HG03135 (cell line): ENCODE data around the gene GRN.

Experiments used
- ATAC-seq: cut with Tn5 transposase; IDR thresholded peaks from one replicate; pipeline ENCODE4 v1.9.1; 2021; ENCODE audit warnings: mild to moderate bottlenecking, moderate library complexity; ENCODE audit not compliant: unreplicated experiment

The GRN gene

GRCh38 chr17:44344939-44345453 lies at the start of gene GRN:
Gene GRN (plus strand): TSS chr17:44345302. CDS start chr17:44349165, 3,863 bp downstream.
- peak; percentile 47 for ATAC-seq

GRCh38 chr17:44297975-44298374 lies 47.1 kb upstream of the GRN start:
- ATAC-seq = no peak

DNA sequence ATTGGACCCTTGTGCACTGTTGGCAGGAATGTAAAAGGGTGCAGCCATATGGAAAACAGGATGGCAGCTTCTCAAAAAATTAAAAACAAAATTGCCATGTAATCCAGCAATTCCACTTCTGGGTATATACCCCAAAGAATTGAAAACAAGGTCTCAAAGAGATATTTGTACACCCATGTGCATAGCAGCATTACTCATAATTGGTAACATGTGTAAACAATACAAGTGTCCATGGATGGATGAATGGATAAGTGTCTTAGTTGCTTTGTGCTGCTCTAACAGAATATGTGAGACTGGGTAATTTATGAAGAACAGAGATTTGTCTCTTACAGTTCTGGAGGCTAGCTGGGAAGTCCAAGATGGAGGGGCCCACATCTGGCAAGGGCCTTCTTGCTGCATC lies 40.5 kb upstream of the GRN start:
- ATAC-seq = no peak

DNA sequence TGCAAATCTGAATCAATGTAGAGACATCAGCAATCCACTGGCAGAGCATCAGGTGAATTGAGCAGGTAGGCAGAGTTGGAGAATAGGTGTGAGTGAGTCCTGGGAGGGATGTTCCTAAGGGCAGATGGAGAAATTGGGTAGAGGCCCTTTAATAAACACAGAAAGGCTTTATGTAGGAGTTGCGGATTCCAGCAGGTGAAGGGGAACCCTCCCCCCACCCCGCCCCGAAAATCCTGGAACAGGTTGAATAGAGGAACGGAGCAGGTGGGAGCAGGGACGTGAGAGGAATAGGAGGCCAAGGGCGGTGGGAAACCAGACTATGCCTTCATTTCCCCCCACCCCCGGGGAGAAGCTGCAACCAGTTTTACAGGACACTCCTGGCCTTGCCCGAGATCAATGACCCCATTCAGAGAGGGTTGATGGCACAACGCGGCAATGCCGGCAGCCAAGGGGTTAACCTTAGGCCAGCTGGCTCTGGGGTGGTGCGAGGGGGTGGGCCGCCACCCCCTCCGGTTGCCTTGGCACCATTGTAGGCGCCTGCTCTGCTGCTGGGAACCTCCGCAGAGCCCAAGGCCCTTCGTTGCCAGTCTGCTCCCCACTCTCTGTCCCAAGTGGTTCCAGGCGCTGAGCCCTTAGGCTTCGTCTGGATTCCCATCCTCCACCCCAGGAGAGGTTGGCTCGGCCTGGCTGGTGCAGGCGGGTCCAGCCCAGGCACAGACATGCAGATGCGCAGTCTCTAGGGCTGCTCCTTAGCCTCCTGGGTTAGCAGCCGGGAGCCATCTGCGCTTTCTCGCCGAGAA lies 37.5 kb upstream of the GRN start:
- ATAC-seq = no peak

GRCh38 chr17:44308320-44308818 lies 36.7 kb upstream of the GRN start, which contains the start of gene RUNDC3A:
Gene RUNDC3A (plus strand): TSS chr17:44308601. CDS start chr17:44308833, 232 bp downstream.
- peak; percentile 51 for ATAC-seq

DNA sequence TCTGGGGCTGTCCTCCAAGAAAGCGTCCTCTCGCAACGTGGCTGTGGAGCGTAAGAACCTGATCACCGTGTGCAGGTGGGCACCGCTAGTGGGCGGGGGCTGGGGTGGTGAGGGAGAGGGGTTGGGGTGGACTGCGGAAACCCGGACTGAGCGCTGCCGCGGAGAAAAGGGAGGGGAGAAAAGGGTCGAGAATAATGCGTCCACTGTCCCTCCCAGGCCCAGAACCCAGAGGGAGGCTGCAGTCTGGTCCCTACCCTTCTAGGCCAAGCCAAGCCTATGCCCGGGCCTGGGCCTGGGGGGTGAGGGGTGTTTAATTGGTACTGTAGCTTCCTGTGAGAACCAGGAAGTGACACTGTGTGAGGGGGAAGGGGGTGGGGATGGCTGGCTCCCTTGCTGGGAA lies 36.2 kb upstream of the GRN start:
- ATAC-seq = no peak

- ATAC-seq = no peak
Measured at GRCh38 chr17:44309472-44309871, 35.6 kb upstream of the GRN start.

GRCh38 chr17:44310188-44310587 lies 34.9 kb upstream of the GRN start:
- no peak for ATAC-seq

- ATAC-seq = no peak
Measured at GRCh38 chr17:44310609-44311376, 34.3 kb upstream of the GRN start.

DNA sequence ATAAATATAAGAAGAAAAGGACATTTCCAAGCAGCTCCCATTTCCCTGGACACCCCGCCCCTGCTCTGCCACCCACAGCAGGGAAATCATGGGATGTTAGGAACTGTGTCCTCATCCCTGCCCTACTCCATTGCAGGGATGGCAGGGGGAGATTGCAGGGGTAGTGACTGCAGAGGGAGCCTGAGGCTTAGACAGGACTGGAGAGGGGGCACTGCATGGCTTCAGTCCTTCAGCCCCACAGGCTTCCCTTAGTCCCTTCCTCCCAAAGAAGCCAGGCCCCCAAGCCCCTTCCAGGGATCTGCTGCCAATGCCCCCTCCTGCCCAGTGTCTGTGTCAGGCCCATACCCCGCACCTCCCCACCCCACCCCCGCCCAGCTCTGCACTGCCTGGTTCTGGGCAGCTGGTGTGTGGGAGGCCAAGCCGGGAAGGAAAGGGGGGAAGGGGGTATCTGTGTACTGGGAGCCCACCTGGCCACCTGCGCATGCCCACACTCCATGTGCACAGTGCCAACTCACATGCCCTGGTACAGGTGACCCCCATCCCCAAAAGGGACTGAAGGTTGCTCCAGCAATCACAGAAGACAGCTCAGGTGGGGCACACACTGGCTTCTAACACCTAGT lies 33.4 kb upstream of the GRN start:
- no peak for ATAC-seq

DNA sequence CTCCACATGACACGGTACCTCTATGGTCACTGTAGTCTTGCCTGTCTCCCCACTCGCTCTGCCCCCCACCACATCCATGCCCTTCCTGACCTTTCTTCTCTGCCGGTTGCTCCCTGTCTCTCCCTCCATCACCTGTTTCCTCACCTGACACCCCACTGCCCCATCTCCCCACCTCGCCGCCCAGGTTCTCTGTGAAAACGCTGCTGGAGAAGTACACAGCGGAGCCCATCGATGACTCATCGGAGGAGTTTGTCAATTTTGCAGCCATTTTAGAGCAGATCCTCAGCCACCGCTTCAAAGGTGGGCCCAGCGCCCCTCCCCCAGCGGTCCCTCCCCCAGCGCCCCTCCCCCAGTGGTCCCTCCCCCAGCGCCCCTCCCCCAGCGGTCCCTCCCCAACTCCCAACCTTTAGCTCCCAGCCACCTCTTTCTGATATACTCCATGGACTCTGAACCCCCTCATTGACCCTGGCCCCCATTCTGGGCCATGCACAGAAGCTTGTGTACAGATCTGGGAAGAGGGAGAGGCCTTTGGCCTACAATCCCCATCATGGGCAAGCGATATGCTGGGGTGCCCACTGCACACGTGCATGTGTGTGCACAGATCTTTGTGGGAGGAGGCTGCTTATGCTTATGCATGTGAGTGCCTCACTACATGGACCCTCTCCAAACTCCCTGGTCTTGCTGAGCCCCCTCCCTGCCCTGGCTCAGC lies 32.6 kb upstream of the GRN start:
- ATAC-seq = no peak

DNA sequence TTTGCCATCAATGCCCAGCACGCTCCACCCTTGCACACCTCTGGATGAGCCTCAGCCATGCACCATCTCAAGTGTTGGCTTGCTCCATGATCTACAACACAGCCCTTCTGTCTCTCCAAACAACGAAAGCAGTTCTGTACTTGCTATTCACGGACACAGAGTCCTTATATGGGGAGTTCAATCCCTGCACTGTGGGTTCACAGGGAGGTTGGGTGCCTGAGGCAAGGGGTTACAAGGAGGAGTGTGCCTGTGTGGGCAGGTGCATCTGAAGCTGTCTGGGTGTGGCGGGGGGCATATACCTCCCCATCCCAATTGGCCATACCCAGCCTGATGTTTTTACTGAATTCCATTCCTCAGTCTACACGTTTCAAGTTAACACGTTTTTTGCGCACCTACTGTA lies 31.1 kb upstream of the GRN start:
- ATAC-seq = no peak

DNA sequence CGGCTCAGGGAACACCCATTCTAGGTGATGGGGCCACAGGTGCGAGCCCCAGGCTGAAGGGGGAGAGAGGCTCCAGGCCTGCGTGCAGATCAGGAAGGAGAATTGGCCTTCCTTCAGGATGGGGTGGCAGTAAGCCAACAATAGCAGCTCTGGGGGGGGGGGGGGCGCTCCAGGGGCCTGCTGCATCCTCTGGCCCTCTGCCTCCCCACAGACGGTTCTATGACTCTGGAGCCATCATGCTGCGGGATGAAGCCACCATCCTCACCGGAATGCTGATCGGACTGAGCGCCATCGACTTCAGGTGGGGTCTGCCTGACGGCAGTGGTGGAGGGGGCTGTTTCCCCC lies 30.6 kb upstream of the GRN start:
- no peak for ATAC-seq

DNA sequence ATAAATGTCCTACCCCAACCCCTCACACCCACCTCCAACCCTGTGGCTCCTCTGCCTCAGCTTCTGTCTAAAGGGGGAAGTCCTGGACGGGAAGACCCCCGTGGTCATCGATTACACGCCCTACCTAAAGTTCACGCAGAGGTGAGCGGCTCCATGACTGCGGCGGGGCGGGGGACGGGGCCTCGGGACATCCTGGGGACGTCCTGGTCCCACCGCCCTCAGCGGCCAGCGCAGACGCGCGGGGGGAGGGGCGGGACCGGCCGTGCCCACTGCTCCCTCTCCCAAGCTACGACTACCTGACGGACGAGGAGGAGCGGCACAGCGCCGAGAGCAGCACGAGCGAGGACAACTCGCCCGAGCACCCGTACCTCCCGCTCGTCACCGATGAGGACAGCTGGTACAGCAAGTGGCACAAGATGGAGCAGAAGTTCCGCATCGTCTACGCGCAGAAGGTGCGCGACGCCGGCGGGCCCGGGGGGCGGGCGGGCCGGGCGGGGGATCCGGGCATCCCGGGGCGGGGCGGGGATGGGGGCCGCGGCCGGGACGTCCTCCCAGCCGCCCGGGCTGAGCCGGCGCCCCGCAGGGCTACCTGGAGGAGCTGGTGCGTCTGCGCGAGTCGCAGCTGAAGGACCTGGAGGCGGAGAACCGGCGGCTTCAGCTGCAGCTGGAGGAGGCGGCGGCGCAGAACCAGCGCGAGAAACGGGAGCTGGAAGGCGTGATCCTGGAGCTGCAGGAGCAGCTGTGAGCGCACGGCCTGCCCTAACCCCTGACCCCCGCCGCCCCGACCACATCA lies 30.0 kb upstream of the GRN start:
- ATAC-seq = no peak

DNA sequence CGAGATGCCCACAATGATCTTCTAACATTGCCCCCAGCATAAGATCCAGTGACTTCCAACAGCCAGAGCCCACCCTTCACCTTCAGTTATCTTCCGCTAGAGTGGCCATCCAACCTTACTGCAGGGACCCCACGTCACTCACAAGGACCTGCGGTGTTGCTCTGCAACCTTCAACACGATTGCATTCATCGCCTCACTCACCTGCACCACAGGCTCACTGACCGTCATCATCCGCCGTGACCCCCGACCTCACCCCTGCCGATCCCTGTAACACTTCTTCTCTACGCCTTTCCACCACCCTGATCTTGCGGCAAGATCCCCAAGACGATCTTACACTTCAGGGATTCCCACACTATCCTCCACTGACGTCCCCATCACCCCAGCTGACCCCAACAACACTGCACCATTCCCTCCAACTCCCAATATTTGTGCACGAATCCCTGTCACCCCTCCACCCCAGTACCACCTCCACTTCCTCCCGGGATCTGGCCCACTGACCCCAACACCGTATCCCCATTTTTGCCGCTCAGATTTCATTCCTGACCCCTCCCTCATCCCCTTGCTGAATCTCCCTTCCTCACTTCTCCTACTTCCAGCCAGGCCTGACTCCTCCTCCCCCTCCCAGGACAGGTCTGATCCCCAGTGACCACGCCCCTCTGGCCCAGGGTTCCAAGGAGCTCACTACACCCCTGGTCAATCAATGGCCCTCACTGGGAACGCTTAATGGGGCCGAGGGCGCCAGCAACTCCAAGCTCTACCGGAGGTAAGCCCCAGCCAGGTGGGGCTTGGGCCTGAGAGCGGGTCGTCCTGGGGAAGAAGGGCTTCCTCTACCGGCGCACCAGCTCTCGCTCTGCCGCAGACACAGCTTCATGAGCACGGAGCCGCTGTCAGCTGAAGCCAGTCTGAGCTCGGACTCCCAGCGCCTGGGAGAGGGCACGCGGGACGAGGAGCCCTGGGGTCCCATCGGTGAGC lies 29.1 kb upstream of the GRN start:
- ATAC-seq = no peak

- no peak for ATAC-seq
Measured at GRCh38 chr17:44317545-44317944, 27.6 kb upstream of the GRN start.

DNA sequence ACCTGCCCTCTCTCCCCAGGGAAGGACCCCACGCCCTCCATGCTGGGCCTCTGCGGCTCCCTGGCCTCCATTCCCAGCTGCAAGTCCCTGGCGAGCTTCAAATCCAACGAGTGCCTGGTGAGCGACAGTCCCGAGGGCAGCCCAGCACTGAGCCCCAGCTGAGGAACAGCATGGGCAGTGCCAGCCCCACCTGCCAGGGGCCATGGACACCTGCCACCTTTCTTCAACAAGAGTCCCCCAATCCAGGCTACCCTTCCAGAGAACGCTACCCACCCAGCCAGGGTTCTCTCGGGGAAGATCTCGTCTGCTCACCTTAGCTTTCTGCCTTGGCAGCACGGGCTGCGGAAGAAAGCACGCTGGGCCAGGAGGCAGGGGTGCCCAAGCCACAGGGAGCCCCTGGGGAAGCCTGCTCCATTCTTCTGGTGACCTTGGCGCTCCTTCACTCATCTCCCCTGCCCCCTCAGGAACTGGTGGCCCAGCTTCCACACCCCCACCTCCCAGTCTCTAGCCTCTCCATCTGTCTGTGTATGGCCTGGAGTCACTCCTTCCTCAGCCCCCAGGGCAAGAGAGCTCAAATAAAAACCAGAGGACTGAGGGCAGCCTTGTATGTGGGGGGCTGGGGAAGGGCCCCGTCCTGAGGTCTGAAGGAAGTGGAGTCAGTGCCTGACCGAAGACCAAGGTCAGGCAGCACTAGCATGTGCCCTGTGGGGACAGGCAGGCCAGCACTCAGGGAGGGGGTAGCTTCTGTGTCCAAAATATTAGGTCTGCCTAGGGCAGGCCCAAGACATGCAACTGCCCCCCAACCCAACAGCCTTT lies 26.8 kb upstream of the GRN start:
- ATAC-seq = no peak

DNA sequence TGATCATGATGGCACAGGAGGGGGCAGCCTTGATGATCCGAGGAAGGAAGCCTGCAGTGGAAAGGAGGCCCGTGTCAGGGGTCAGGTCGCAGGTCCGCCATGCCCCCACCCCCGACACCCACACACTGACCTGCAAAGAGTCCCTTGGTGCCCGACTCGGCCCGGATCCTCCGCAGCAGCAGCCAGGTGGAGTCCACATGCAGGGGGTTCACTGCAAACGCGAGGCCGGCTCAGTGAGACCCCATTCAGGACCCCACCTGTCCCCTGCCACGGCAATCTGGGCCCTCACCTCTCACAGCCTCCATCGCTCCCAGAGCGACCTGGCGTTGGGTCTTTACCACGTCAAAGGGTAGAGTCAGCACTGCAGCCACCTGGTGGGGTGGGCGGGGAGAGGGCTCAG lies 25.0 kb upstream of the GRN start:
- ATAC-seq = no peak
